NCI-H345 treated with DMSO at 0.1 percent for 48 hours (cell line): Measurements from ENCODE around the gene WDFY2.

ENCODE experiments used
- DNase-seq: peaks from one replicate; lab custom pipeline; 2025; ENCODE audit not compliant: unreplicated experiment; lab: John Stamatoyannopoulos, UW

The WDFY2 gene

DNA sequence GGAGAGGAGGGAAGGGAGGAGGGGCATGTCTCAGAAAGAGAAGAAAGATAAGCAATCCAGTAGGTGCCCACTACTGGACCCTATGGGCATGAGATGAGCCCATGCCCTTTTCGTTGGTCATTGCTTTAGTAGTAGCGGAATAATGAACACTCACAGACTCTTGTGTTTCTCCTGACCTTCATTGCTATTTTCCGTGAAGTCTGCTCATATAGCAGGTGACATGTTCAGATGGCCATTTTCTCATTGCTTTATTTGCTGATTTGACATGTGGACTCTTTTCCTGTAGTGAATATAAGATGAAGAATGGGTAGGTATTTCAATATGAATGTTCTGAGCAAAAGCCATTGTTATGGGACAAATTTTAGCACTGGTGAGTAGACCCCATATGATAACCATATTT, 16.4 kb downstream of the WDFY2 start:
- DNase-seq: no peak

DNA sequence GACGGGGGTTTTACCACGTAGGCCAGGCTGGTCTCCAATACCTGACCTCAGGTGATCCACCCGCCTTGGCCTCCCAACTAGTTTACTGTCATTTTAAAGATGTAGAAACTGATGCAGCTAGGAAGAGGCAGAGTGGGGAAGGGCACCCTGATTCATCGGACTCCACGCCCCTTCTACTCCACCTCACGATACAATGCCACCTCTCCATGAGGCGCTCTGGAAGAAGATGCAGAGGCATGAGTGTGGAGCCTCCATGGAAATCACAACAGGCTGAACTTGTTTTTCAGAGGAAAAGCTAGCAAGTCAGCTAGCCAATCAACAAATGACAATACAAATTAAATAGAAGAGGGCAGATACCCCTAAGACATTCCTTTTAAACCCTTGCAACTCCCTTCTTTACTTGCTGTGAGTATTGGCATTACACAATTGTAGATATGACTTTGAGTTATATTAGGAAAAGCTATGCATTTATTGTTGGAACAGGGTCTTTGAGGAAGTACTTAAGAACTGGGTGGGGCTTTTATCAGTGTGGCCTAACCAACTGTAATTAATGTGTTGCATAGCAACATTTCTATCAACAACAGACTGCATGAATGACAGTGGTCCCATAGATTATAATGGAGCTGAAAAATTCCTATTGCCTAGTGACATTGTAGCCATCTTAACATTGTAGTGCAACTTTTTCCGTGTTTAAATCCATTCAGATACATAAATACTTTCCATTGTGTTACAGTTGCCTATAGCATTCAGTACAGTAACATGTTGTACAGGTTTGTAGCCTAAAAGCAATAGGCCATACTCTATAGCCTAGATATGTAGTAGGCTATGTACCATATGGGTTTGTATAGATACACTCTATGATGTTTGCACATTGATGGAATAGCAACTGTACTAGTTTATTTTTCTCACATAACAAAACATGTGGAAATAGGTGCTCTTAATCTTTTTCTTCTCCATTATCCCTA, 17.6 kb downstream of the WDFY2 start:
- no peak for DNase-seq

DNA sequence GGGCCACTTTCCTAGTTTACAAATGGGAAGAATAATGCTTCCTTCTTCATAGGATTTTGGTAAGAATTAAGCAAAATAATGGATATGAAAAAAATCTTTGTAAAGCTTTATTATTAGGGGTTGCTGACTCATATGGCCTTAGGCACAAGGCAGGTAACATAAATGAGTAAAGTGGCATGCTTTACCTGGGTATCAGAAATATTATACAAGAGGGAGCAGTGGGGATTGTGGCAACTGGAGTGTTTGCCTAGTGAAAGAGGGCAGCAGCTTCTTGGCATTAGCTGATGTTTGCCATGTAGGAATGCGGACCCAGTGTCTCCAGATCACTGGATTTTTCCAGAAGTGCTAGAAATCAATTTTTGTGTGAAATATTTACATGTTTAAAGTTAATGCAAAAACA, 19.5 kb downstream of the WDFY2 start:
- DNase-seq: no peak

GRCh38 chr13:51605698-51606097, 21.4 kb downstream of the WDFY2 start:
- DNase-seq: no peak

GRCh38 chr13:51607165-51607564, 22.9 kb downstream of the WDFY2 start:
- DNase-seq: no peak

- no peak for DNase-seq
Observed at GRCh38 chr13:51608857-51609406, 24.7 kb downstream of the WDFY2 start.

- DNase-seq: no peak
Observed at GRCh38 chr13:51612867-51613266, 28.6 kb downstream of the WDFY2 start.

GRCh38 chr13:51613535-51613934, 29.3 kb downstream of the WDFY2 start:
- DNase-seq: no peak

DNA sequence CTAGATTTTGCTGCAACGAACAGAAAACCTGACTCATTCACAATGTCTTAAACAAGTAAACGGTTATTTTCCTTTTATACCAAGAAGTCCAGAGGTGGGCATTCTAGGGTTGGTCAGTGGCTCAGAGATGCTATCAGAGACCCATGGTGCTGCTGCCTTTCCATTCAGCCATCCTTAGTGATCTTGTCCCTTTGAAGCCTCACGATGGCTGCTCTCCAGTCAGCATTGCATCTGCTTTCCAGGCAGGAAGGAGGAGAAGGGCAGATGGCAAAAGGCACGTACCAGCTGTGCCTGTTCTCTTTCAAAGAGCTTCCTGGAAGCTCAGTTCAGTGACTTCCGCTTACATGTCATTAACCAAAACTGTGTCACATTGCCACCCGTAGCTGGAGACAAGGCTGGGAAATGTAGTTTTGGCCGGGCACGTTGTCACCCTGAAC, 30.1 kb downstream of the WDFY2 start:
- no peak for DNase-seq

- no peak for DNase-seq
Observed at GRCh38 chr13:51618626-51619025, 34.4 kb downstream of the WDFY2 start.

DNA sequence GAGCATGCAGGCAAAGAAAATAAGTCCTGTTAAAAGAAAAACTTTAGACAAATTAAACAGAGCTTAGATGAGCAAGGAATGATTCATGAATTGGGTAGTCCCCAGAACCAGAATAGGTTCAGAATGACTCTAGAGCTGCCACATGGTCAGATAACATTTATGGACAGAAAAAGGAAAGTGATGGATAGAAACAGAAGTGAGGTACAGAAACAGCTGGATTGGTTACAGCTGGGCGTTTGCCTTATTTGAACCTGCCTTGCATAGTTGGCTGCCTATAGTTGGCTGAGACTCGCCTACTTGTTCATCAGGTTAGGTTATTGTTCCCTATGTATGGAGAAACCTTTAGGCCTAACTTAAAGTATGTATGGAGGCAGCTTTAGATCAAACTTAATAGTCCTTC, 35.4 kb downstream of the WDFY2 start:
- DNase-seq: no peak

DNA sequence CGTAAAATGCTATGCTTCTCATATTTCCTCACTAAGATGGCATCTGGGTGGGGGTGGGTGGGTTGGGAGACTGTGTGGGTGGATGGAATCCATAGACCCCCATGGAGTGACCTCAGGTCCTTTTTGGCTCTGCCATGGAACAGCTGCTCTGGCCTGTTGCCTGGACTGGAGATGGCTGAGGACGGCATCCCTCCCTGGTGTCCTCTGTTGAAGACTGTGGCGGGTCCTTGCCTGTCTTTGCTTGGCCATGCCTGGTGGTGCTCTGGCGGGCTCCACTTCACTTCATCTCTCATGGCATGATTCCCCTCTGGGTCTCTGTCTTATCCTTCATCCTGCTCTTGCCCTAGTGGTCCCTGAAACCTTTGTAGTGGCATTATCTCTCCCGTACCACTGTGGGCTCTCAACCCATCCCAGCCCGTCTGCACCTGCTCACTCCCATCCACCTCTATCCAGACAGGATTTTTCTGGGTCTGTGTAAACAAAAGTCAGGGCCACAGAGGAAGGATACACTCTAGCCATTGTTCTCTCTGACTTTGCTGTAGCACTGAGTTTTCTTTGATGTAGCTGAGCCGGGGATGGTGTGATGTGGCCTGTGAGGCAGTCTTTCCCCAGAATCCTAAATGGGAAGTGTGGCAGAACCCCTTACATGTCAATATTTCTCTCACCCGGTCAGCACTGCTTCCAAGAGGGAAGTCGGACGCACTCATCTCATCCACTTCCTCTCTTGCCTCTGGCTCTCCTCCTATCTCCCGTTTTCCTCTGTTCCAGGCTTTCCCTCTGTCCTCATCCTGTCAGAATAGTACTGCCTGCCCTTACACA, 36.1 kb downstream of the WDFY2 start:
- DNase-seq: no peak

DNA sequence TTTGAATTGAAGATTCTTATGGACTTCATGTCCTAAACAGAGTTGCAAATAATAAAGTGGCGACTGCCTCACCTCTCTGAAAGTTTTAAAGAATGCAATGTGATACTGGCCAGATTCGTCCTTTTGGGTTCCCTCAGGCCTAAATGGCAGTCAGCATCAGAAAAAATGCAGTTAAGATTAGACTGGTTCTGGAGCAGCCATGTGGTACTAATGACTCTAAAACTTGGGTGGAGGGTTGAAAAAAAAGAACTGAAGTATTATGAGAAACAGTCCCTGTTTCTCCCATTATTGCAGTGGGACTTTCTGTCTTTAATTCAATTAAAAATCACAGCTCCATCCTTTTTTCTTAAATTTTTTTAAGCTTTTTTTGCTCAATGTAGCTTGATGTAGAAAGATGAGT, 37.3 kb downstream of the WDFY2 start:
- no peak for DNase-seq

- no peak for DNase-seq
Observed at GRCh38 chr13:51623473-51623872, 39.2 kb downstream of the WDFY2 start.

GRCh38 chr13:51624207-51624606, 39.9 kb downstream of the WDFY2 start:
- no peak for DNase-seq

DNA sequence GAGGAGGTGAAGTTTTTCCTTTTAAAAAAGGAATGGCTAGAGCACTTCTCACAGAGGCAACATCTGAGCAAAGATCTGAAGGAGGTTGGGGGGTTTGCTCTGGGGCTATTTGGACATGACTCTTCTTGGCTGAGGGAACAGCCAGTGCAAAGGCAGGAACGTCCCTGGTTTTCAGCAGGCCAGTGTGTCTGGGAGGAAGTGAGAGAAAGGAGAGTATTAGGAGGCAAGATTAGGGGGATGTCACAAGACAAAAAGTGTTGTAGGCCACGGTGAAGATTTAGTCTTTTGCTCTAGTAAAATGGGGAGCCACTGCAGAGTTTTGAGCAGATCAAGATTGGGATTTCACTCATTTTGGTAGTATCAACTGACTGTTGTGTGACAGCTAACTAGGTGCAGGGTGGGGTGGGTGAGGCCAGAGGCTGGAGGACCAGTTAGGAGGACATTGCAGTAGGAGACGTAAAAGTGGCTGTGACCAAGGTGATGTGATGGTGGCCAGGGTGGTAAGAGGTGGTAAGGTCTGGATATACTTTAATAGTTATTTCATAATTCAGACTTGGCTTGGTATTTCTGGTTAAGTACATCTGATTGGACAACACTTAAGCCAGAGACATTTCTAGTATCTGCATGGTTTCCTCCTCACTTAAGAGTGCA, 40.6 kb downstream of the WDFY2 start:
- no peak for DNase-seq

GRCh38 chr13:51625555-51626345, 41.5 kb downstream of the WDFY2 start:
- DNase-seq: no peak

GRCh38 chr13:51626749-51627148, 42.5 kb downstream of the WDFY2 start:
- no peak for DNase-seq

DNA sequence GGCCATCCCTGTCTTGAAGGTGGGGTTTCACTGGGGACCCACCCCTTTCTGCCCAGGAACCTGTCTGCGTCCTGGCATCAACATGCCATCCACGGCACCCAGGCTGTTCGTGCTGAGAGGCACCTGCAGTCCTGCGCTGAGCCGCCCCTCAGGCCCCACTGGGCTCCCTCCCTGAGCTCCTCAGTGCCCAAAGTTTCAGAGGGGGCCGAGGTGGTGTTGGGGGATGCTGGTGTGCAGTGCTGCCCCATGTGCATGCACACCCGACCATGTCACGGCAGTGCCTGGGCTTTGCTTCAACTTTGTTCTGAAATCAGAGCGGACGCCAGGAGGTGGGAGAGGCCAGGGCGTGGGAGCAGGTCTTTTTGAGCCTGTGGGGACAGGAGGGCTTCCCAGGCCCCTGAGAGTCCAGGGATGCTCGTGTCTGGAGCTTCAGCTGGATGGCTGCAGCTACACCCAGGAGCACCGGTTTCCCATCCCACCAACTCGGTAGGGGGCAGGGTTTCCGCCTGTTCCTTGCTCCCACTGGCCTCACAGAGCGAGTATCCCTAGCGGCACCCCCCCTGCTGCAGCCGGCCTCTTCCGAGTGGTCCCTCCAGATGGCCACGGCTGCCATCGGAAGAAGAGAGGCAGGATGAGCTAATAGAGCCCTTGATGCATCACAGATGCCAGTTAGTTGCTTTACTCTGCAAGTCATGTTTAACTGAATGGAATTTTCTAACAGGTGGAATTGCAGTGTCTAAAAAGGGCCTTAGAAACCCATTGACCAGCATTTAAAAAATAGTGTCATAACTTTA, 44.0 kb downstream of the WDFY2 start:
- DNase-seq: no peak
